Neural cell (in vitro differentiated cells): ENCODE data around the gene SEBOX. TPM values are rescaled to one million over a fixed set of nuclear protein-coding genes. Genes with fewer than 3 reads are reported as not detected.

Experiments used
- H2AFZ ChIP-seq: fragments of 200-600, 300-800 bp; sonication (generic), shearing (Covaris generic); 2 replicates; pipeline ENCODE4 v1.6.0; 2014; ENCODE audit warnings: low read depth, mild to moderate bottlenecking, antibody characterized with exemption, low read length, moderate library complexity
- H3F3A ChIP-seq: fragments of 200-600 bp; shearing (Covaris generic); 2 replicates; pipeline ENCODE4 v1.6.1; 2016; ENCODE audit warnings: mild to moderate bottlenecking, moderate library complexity, mixed read lengths, antibody characterized with exemption, low read length; ENCODE audit not compliant: insufficient read depth, poor library complexity, severe bottlenecking
- H3K27ac ChIP-seq: fragments of 200-600, 300-800 bp; sonication (generic), shearing (Covaris generic); 2 replicates; pipeline ENCODE4 v1.5.1; 2014; ENCODE audit warnings: mild to moderate bottlenecking, low read length, moderate library complexity
- H3K27me3 ChIP-seq: fragments of 300-800, 200-600 bp; sonication (generic), shearing (Covaris generic); 2 replicates; pipeline ENCODE4 v1.6.0; 2014; ENCODE audit warnings: mild to moderate bottlenecking, low read depth, low read length, moderate library complexity; ENCODE audit not compliant: insufficient read depth
- H3K36me3 ChIP-seq: fragments of 300-800, 200-600 bp; sonication (generic), shearing (Covaris generic); 2 replicates; pipeline ENCODE4 v1.5.1; 2014; ENCODE audit warnings: mild to moderate bottlenecking, antibody characterized with exemption, low read length, moderate library complexity; ENCODE audit not compliant: insufficient read depth
- H3K4me2 ChIP-seq: fragments of 300-800, 200-600 bp; sonication (generic), shearing (Covaris generic); 2 replicates; pipeline ENCODE4 v1.6.0; 2014; ENCODE audit warnings: mild to moderate bottlenecking, low read length
- H3K4me3 ChIP-seq: fragments of 300-800, 200-600 bp; sonication (generic), shearing (Covaris generic); 2 replicates; pipeline ENCODE4 v1.5.1; 2014; ENCODE audit warnings: mild to moderate bottlenecking, low read length, moderate library complexity
- H3K79me2 ChIP-seq: fragments of 200-600 bp; shearing (Covaris generic); replicated peaks from 2 replicates; pipeline ENCODE4 v1.6.0; 2014; ENCODE audit warnings: mild to moderate bottlenecking, low read length, moderate library complexity; ENCODE audit not compliant: insufficient read depth
- H3K9ac ChIP-seq: fragments of 300-800, 200-600 bp; sonication (generic), shearing (Covaris generic); 2 replicates; pipeline ENCODE4 v1.6.1; 2016; ENCODE audit warnings: mild to moderate bottlenecking, low read length, mixed read lengths
- H3K9me2 ChIP-seq: fragments of 200-600 bp; shearing (Covaris generic); 2 replicates; pipeline ENCODE4 v1.6.1; 2016; ENCODE audit warnings: mild to moderate bottlenecking, low read length, mixed read lengths; ENCODE audit not compliant: insufficient read depth
- H3K9me3 ChIP-seq: fragments of 200-600, 300-800 bp; sonication (generic), shearing (Covaris generic); 2 replicates; pipeline ENCODE4 v1.6.1; 2016; ENCODE audit warnings: mild to moderate bottlenecking, mixed run types, low read length, moderate library complexity, mixed read lengths
- H4K20me1 ChIP-seq: fragments of 200-600 bp; shearing (Covaris generic); 2 replicates; pipeline ENCODE4 v1.6.1; 2016; ENCODE audit warnings: mild to moderate bottlenecking, mixed run types; ENCODE audit not compliant: insufficient read depth
- CTCF ChIP-seq: fragments of 450-650 bp; IDR thresholded peaks from 2 replicates; pipeline ENCODE4 v1.5.1; 2014; ENCODE audit warnings: antibody characterized with exemption, mild to moderate bottlenecking, moderate library complexity; ENCODE audit not compliant: poor library complexity, severe bottlenecking
- EP300 ChIP-seq: fragments of 450-650 bp; conservative IDR thresholded peaks from 2 replicates; pipeline ENCODE4 v1.6.1; 2014; ENCODE audit warnings: antibody characterized with exemption, mild to moderate bottlenecking, moderate library complexity; ENCODE audit not compliant: poor library complexity, severe bottlenecking
- EZH2 ChIP-seq: fragments of 200-600, 300-800 bp; shearing (Covaris generic), sonication (generic); IDR thresholded peaks from 2 replicates; pipeline ENCODE4 v1.6.1; 2014; ENCODE audit warnings: antibody characterized with exemption, low read length, borderline replicate concordance, mild to moderate bottlenecking; ENCODE audit not compliant: insufficient read depth, poor library complexity, severe bottlenecking
- MXI1 ChIP-seq: fragments of 450-650 bp; conservative IDR thresholded peaks from 2 replicates; pipeline ENCODE4 v1.6.1; 2014; ENCODE audit warnings: antibody characterized with exemption, mild to moderate bottlenecking; ENCODE audit not compliant: poor library complexity, severe bottlenecking
- POLR2AphosphoS5 ChIP-seq: IDR thresholded peaks from 2 replicates; pipeline ENCODE4 v1.6.1; 2012
- RAD21 ChIP-seq: fragments of 450-650 bp; conservative IDR thresholded peaks from 2 replicates; pipeline ENCODE4 v1.6.1; 2014; ENCODE audit warnings: antibody characterized with exemption, mild to moderate bottlenecking, moderate library complexity
- REST ChIP-seq: IDR thresholded peaks from 2 replicates; pipeline ENCODE4 v1.6.1; 2012; ENCODE audit warnings: borderline replicate concordance
- SMC3 ChIP-seq: fragments of 450-650 bp; conservative IDR thresholded peaks from 2 replicates; pipeline ENCODE4 v1.6.1; 2014; ENCODE audit warnings: antibody characterized with exemption, mild to moderate bottlenecking, moderate library complexity; ENCODE audit not compliant: poor library complexity
- TAF1 ChIP-seq: IDR thresholded peaks from 2 replicates; pipeline ENCODE4 v1.6.1; 2012; ENCODE audit warnings: low read depth
- polyA plus RNA-seq: library from polyadenylated mRNA; depleted of rRNA; stranded (reverse); fragments of >200 nt; gene quantifications from 2 replicates; pipeline ENCODE4 v1.2.3, GENCODE V29; 2014

SEBOX gene
- polyA plus RNA-seq, 1 donor from 2014 or later, result not detected

- no peak for TF ChIP-seq EP300
- TF ChIP-seq REST, result no peak
- TF ChIP-seq POLR2AphosphoS5, result no peak
- no peak for TF ChIP-seq EZH2
- TF ChIP-seq CTCF, result no peak
- TF ChIP-seq SMC3, result no peak
- TF ChIP-seq RAD21, result no peak
- no peak for TF ChIP-seq MXI1
- no peak for TF ChIP-seq TAF1
- Histone ChIP-seq H3K9ac (no peak overlapping the region), H3K4me2 (no peak overlapping the region), H3K27ac (no peak overlapping the region), H3K27me3 (no peaks in the 10 kb centered on the region), H3K4me3 (no peak overlapping the region), H2AFZ (no peak overlapping the region), H4K20me1 (no peaks in the 10 kb centered on the region), H3K79me2 (no peaks in the 10 kb centered on the region), H3K36me3 (peaks cover 5% of the 10 kb centered on the region), H3F3A (no peaks in the 10 kb centered on the region), H3K9me2 (no peaks in the 10 kb centered on the region), H3K9me3 (no peaks in the 10 kb centered on the region)
Observed at GRCh38 chr17:28397275-28397674, 32.3 kb upstream of the SEBOX start.

GRCh38 chr17:28396635-28397239 lies 31.7 kb upstream of the SEBOX start:
- Histone ChIP-seq H3K9ac (no peak overlapping the region), H2AFZ (no peak overlapping the region), H3K27ac (no peak overlapping the region), H3K9me3 (no peaks in the 10 kb centered on the region), H3K36me3 (peaks cover 5% of the 10 kb centered on the region), H4K20me1 (no peaks in the 10 kb centered on the region), H3K27me3 (no peaks in the 10 kb centered on the region), H3K4me3 (no peak overlapping the region), H3K4me2 (no peak overlapping the region), H3F3A (no peaks in the 10 kb centered on the region), H3K9me2 (no peaks in the 10 kb centered on the region), H3K79me2 (no peaks in the 10 kb centered on the region)
- no peak for TF ChIP-seq TAF1
- TF ChIP-seq MXI1, result no peak
- no peak for TF ChIP-seq EZH2
- no peak for TF ChIP-seq REST
- no peak for TF ChIP-seq POLR2AphosphoS5
- TF ChIP-seq EP300, result no peak
- TF ChIP-seq RAD21, result no peak
- no peak for TF ChIP-seq SMC3
- no peak for TF ChIP-seq CTCF
